Activated CD4-positive, alpha-beta T cell treated with anti-CD3 and anti-CD28 coated beads, Interleukin-2, Interleukin-4, amounts not matched to agents 100 ng/mL and 50 ng/mL, durations not matched to agents 16 hours and 8 hours (primary cell): ENCODE data around the gene ABCA8.
"Not testable (repeated sequence)": the region's sequence is repeated elsewhere in the genome, so short reads cannot be mapped to it uniquely, and the experiment has no call there.

Experiments
- DNase-seq: peaks from one replicate; pipeline ENCODE4 v3.0.0-alpha.2; 2020; ENCODE audit warnings: low spot score

Gene ABCA8

DNA sequence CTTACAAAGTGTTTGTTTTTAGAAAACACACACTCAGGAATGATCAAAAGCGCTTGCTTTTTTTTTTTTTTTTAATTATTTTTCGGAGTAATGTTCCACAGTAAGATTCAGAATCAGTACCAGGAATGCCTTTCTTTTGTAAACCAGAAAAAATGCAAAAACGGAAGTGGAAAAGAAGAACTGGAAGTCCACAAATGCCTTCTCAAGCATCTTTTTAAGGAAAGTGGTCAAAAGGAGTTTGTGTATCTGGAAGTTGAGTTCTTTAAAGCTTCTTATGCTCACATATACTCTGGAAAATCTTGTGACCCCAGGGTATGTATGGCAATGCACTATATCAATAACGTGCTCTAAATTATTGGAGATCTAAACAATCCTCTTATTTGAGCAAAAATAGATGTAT is 126.0 kb downstream of the ABCA8 start:
- no peak for DNase-seq

DNA sequence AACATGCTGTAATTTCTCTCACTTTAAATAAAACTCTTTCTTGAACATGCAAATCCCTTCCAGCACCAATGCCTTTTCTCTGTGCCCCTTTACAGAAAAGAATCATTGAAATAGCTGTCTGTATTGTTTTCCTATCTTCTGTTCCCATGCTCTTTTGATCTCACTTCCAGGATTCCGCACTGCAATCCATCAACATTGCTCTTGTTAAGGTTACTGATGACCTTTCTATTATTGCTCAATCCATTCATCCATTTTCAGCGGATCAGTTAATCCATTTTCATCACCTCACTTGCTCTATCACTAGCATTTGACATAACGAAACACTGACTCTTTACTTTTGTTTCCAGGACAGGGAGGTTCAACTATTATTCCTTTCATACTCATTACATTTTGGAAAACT is 130.5 kb downstream of the ABCA8 start:
- no peak for DNase-seq

DNA sequence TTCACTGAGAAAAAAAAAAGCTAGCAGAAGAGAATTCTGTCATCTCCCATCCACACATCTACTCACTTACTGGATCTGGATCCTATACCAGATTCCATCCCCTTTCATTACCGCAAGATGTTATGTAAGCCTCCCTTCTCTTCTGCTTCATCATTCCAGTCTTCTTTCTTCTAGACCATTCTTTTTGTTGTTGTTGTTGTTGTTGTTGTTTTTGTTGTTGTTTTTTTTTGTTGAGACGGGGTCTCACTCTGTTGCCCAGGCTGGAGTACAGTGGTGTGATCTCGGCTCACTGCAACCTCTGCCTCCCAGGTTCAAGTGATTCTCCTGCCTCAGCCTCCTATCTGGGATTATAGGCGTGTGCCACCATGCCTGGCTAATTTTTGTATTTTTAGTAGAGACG is 131.0 kb downstream of the ABCA8 start:
- not testable (repeated sequence) for DNase-seq

DNA sequence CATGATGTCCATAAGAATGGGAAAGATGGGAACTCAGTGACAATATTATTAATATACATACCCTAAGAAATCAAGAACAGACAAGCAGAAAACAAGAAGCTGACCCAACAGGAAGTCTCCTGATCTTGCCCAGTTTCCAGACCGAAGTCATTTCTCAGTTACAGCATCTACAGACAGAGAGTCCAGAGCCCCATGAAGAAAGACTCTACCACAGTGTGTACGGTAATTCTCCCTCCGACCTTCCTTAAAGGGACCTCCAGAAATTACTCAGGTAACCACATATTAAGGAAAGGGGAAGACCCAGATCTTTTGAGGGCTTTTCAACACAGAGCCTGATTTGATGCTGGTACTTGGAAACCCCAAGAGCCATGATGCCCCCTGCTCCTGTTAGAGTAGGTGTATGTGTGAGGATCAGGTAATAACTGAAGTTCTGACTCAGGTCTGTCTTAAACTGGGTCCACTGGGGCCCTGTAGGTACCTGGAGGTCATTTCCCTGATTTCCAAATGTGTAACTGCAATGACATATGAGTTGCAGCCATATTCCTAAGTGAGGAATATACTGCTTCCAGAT is 132.4 kb downstream of the ABCA8 start:
- DNase-seq: no peak

DNA sequence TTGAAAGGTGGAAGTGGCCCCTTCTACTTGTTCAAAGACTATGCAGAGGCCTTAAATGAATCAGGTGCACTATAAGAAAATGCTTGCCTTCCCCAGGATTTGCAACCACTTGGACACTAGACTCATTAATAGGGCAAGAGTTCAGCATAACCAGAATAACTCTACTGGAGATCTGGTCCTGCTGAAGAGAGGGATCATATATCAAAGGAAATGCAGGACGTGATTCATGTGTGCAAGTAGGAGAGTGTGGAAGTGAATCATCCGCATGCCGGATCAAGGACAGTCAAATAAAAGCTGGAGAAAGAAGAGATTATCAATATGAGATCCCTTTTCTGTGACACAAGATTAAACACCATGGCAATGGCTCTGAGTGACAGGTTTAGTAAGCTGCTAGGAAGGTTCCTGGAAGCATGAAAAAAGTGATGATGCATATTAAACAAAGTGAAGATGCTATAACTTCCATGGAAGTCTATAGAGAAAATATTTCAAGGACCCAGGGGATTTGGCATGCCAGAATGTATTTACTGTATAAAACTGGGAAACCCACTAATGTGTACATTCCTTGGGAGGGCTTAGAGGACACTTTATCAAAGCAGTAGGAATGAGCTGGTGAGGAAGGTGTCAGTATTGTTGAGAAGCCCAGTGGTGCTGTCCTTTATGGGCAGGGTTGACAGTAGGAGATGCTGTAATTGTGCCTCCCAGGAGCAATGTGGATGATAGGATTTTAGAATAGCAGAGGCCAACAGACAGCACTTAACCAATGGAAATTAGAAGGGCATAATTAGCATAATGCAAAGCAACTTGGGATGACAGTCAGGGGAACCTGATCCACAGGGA is 133.1 kb downstream of the ABCA8 start:
- no peak for DNase-seq

DNA sequence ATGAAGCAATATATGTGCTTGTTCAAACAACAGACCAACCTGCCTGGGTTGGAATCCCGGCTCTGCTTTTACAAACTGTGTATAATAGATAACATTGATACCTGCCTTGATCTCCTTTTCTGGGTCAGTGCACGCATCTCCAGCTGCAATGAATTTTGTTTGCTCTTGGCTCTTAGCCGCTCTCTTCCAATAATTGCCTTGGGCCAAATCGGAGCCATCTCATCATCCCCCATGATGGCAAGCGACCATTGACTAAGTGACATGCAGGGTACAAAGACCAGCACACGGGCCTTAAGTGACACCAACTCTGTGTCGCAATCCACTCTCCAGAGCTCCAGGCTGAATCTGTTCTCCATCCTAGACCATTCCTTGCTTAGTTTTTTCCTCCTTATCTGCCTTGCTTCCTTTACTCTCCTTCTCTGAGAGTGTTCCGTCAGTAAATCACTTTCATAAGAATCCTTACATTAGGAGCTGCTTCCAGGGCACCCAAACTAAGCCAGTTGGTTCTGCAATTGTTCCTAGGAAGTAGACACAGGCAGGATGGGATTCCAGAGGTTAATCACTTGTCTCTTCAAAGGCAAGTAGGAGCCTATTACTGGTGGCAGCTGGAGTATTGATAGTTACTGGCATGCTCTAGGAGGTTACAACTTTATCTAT is 134.2 kb downstream of the ABCA8 start:
- DNase-seq: no peak

DNA sequence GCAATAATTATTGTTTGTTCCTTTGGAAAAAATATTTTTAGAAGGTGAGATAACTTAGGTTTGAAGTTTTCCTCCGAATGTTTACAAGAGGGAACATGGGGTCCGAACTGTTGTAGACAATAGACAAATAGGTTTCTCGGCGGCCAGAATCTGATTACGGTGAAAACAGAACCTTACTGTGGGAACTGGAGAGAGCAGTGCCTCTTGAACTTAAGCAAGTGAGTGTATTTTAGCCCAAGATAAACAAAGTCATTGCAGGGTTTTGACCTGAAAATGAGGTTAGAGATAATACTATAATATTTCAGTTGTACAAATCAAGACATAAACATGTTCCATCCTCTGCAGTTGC is 134.7 kb downstream of the ABCA8 start:
- DNase-seq: no peak

DNA sequence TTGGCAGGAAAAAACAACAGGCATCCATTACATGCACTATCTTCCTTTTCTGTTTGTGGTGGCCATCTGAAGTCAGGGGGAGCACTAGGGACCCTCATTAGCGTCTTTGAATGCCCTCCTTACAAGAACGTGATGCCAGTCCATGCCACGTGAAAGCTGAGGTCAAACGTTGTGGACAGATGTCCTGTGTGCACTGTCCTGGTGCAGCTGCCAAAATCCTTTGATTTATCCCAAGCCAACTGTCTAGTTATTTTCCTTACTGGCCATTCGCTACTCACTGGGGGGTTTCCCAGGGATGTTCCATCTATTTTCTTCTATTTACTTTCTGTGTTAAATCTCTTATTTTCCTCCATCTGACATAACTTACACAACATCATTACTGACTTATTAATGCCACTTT is 135.7 kb downstream of the ABCA8 start:
- DNase-seq: no peak
